PC-3 (cell line): ENCODE data around the gene XRCC2.

Experiments used
- CTCF ChIP-seq: fragments of 300-600 bp; sonication (generic); conservative IDR thresholded peaks from 2 replicates; pipeline ENCODE4 v1.5.1; 2017; ENCODE audit warnings: antibody characterized with exemption, low read depth, mild to moderate bottlenecking, low read length
- EZH2 ChIP-seq: fragments of 300-600 bp; sonication (generic); IDR thresholded peaks from one replicate; pipeline ENCODE4 v1.6.1; 2017; ENCODE audit warnings: antibody characterized with exemption, mild to moderate bottlenecking, low read length; ENCODE audit not compliant: unreplicated experiment
- EZH2phosphoT487 ChIP-seq: fragments of 300-600 bp; sonication (generic); IDR thresholded peaks from 2 replicates; pipeline ENCODE4 v1.6.1; 2018; ENCODE audit warnings: mild to moderate bottlenecking, antibody characterized with exemption, low read length, borderline replicate concordance

GRCh38 chr7:152596824-152597223 lies 79.1 kb downstream of the XRCC2 start:
- TF ChIP-seq CTCF (no peak), EZH2phosphoT487 (no peak), EZH2 (no peak)
